HUDEP-2 (cell line): ENCODE data around the gene CHST7.
A peak's percentile ranks its signal among the peaks of the same experiment; 100 is the strongest.

ENCODE experiments used
- DNase-seq, 76 experiments: peaks; one replicate each; lab custom pipeline; 2025; ENCODE audit not compliant: unreplicated experiment in 76 of 76; lab: John Stamatoyannopoulos, UW

The CHST7 gene

GRCh38 chrX:46572340-46572936, 1.1 kb upstream of the CHST7 start:
- no peak for DNase-seq

GRCh38 chrX:46573892-46574773, 568 bp downstream of the CHST7 start:
- peak in 30 of 76 experiments; percentile 0 to 42 (median 7) for DNase-seq

GRCh38 chrX:46574774-46575381, 1.3 kb downstream of the CHST7 start:
- DNase-seq: peak in 10 of 76 experiments; percentile 1 to 16 (median 2)

- DNase-seq: no peak
Measured at GRCh38 chrX:46575586-46575985, 2.0 kb downstream of the CHST7 start.

- DNase-seq: peak in 1 of 76 experiments; percentile 0
Measured at GRCh38 chrX:46575991-46576392, 2.4 kb downstream of the CHST7 start.

- no peak for DNase-seq
Measured at GRCh38 chrX:46576458-46576857, 2.9 kb downstream of the CHST7 start.

- no peak for DNase-seq
Measured at GRCh38 chrX:46577221-46578005, 3.8 kb downstream of the CHST7 start.

- DNase-seq: no peak
Measured at GRCh38 chrX:46579250-46579649, 5.7 kb downstream of the CHST7 start.

GRCh38 chrX:46580613-46581012, 7.0 kb downstream of the CHST7 start:
- no peak for DNase-seq

- no peak for DNase-seq
Measured at GRCh38 chrX:46582325-46582724, 8.8 kb downstream of the CHST7 start.

- no peak for DNase-seq
Measured at GRCh38 chrX:46582966-46583365, 9.4 kb downstream of the CHST7 start.

GRCh38 chrX:46584736-46585135, 11.2 kb downstream of the CHST7 start:
- no peak for DNase-seq

- no peak for DNase-seq
Measured at GRCh38 chrX:46587158-46587557, 13.6 kb downstream of the CHST7 start.

GRCh38 chrX:46587753-46588171, 14.2 kb downstream of the CHST7 start:
- DNase-seq: no peak

GRCh38 chrX:46588263-46588662, 14.7 kb downstream of the CHST7 start:
- DNase-seq: peak in 1 of 76 experiments; percentile 2

- no peak for DNase-seq
Measured at GRCh38 chrX:46589977-46590723, 16.6 kb downstream of the CHST7 start.

- DNase-seq: no peak
Measured at GRCh38 chrX:46595084-46595483, 21.5 kb downstream of the CHST7 start.

- no peak for DNase-seq
Measured at GRCh38 chrX:46597208-46597607, 23.6 kb downstream of the CHST7 start.

- no peak for DNase-seq
Measured at GRCh38 chrX:46597771-46598170, 24.2 kb downstream of the CHST7 start.

GRCh38 chrX:46599051-46599560, 25.5 kb downstream of the CHST7 start:
- DNase-seq: no peak
